ENCODE results near the gene RTEL1. TPM values are rescaled to one million over a fixed set of nuclear protein-coding genes. Genes with fewer than 3 reads are reported as not detected.

The RTEL1 gene
- total RNA-seq, 2 donors from 2014 or later: 13.5 to 17.3 TPM

- no peak for ATAC-seq
- intact Hi-C loops (cut with DNase I): no loop called here
- DNase-seq: no peak
These were observed 85.3 kb downstream of the RTEL1 start for GRCh38 chr20:63743210-63743970.

GRCh38 chr20:63744158-63744557 lies 86.0 kb downstream of the RTEL1 start:
- intact Hi-C loops (cut with DNase I): no loop called here
- no peak for ATAC-seq
- no peak for DNase-seq

GRCh38 chr20:63744574-63745423 lies 86.7 kb downstream of the RTEL1 start:
- no peak for DNase-seq
- ATAC-seq: no peak
- intact Hi-C loops (cut with DNase I): no loop called here

- intact Hi-C loops (cut with DNase I): no loop called here
- DNase-seq (no peak), ATAC-seq (no peak)
These were observed 87.3 kb downstream of the RTEL1 start for GRCh38 chr20:63745424-63745805.

Other genes starting within 250 kb of the RTEL1 start
- gene KCNQ2, start 185.7 kb upstream of the RTEL1 start, total RNA-seq: 1 to 10 TPM in 1 of 2 donors, under 1 TPM in 1; 0.91 to 2.0 TPM
- 100 to 1,000 TPM; 656 to 679 TPM for gene EEF1A2, start 159.2 kb upstream of the RTEL1 start, total RNA-seq
- gene PPDPF, start 137.5 kb upstream of the RTEL1 start, total RNA-seq: 100 to 1,000 TPM; 215 to 241 TPM
- under 1 TPM in 1 of 2 donors, not detected in 1; 0.29 TPM for gene PTK6, start 120.9 kb upstream of the RTEL1 start, total RNA-seq
- gene SRMS, start 110.6 kb upstream of the RTEL1 start, total RNA-seq: not detected
- gene FNDC11, start 104.2 kb upstream of the RTEL1 start, total RNA-seq: under 1 TPM in 1 of 2 donors, not detected in 1; 0.08 TPM
- 10 to 100 TPM; 12.1 to 36.0 TPM for gene HELZ2, start 84.1 kb upstream of the RTEL1 start, total RNA-seq
- 1 to 10 TPM; 5.7 to 7.9 TPM for gene GMEB2, start 31.2 kb upstream of the RTEL1 start, total RNA-seq
- 1 to 10 TPM; 6.9 to 8.4 TPM for gene STMN3, start 4.9 kb upstream of the RTEL1 start, total RNA-seq
- gene TNFRSF6B, start 38.3 kb downstream of the RTEL1 start, total RNA-seq: 10 to 100 TPM in 1 of 2 donors, 1 to 10 TPM in 1; 1.4 to 10.1 TPM
- gene ARFRP1, start 49.7 kb downstream of the RTEL1 start, total RNA-seq: 10 to 100 TPM; 36.8 to 44.9 TPM
- gene ZGPAT, start 49.7 kb downstream of the RTEL1 start, total RNA-seq: 10 to 100 TPM; 16.4 to 18.6 TPM
- gene LIME1, start 78.4 kb downstream of the RTEL1 start, total RNA-seq: 1 to 10 TPM; 3.6 to 3.7 TPM
- gene SLC2A4RG, start 81.5 kb downstream of the RTEL1 start, total RNA-seq: 10 to 100 TPM; 47.9 to 71.0 TPM
- gene ZBTB46, start 173.0 kb downstream of the RTEL1 start, total RNA-seq: 10 to 100 TPM; 12.7 to 17.0 TPM
- gene ABHD16B, start 203.2 kb downstream of the RTEL1 start, total RNA-seq: not detected
- 10 to 100 TPM; 67.5 to 68.7 TPM for gene TPD52L2, start 207.0 kb downstream of the RTEL1 start, total RNA-seq
- 10 to 100 TPM; 41.9 to 53.4 TPM for gene DNAJC5, start 236.8 kb downstream of the RTEL1 start, total RNA-seq